MCF 10A (cell line): ENCODE results near the gene COG3. TPM values are rescaled to one million over a fixed set of nuclear protein-coding genes. Genes with fewer than 3 reads are reported as not detected.

Source experiments
- BruUV-seq: library from RNA; stranded (reverse); fragments of 400-500 nt; replicated peaks from 2 replicates; lab custom pipeline; 2021; lab: Mats Ljungman, UMichigan
- CTCF ChIA-PET: fragments of 300-600 bp; sonication (Branson Sonifier 250); formaldehyde crosslinking; extraction: SDS; loops from one replicate; lab custom pipeline; 2021; ENCODE audit warnings: antibody characterized with exemption, inconsistent platforms; lab: Yijun Ruan, JAX
- POLR2A ChIA-PET: fragments of 300-600, 350-650 bp; sonication (Branson Sonifier 250); formaldehyde crosslinking; extraction: SDS; loops from one replicate; lab custom pipeline; 2020; ENCODE audit warnings: antibody characterized with exemption, inconsistent platforms; lab: Yijun Ruan, JAX
- DNase-seq: peaks from one replicate; pipeline ENCODE4 v3.0.0-alpha.2; 2018; ENCODE audit not compliant: unreplicated experiment
- H3K27ac Mint-ChIP-seq: one replicate; pipeline ENCODE4 v1.8.0; 2022; ENCODE audit warnings: mild to moderate bottlenecking, low read depth, mixed read lengths; ENCODE audit not compliant: unreplicated experiment
- H3K27me3 Mint-ChIP-seq: one replicate; pipeline ENCODE4 v1.8.0; 2022; ENCODE audit warnings: mixed read lengths; ENCODE audit not compliant: insufficient read depth, unreplicated experiment
- H3K36me3 Mint-ChIP-seq: one replicate; pipeline ENCODE4 v1.8.0; 2022; ENCODE audit warnings: mild to moderate bottlenecking, moderate library complexity, mixed read lengths; ENCODE audit not compliant: insufficient read depth, unreplicated experiment
- H3K4me1 Mint-ChIP-seq: one replicate; pipeline ENCODE4 v1.8.0; 2022; ENCODE audit warnings: mixed read lengths; ENCODE audit not compliant: insufficient read depth, unreplicated experiment
- H3K4me3 Mint-ChIP-seq: one replicate; pipeline ENCODE4 v1.8.0; 2022; ENCODE audit warnings: mild to moderate bottlenecking, moderate library complexity, mixed read lengths; ENCODE audit not compliant: unreplicated experiment
- H3K9me3 Mint-ChIP-seq: one replicate; pipeline ENCODE4 v1.8.0; 2022; ENCODE audit warnings: mixed read lengths; ENCODE audit not compliant: unreplicated experiment
- CTCF ChIP-seq: fragments of 200-600 bp; IDR thresholded peaks from one replicate; pipeline ENCODE4 v1.8.0; 2022; ENCODE audit warnings: antibody characterized with exemption, mild to moderate bottlenecking; ENCODE audit not compliant: unreplicated experiment
- intact Hi-C: fragments of 100-400 bp; cut with micrococcal nuclease; formaldehyde crosslinking; loops from 2 replicates; pipeline ENCODE4 v1.14.1; 2022
- total RNA-seq: library from RNA; stranded (reverse); gene quantifications from 2 replicates; pipeline ENCODE4 v1.2.3, GENCODE V29; 2022

Gene COG3
- total RNA-seq, 1 experiment from 2014 or later, result 44.1 TPM

DNA sequence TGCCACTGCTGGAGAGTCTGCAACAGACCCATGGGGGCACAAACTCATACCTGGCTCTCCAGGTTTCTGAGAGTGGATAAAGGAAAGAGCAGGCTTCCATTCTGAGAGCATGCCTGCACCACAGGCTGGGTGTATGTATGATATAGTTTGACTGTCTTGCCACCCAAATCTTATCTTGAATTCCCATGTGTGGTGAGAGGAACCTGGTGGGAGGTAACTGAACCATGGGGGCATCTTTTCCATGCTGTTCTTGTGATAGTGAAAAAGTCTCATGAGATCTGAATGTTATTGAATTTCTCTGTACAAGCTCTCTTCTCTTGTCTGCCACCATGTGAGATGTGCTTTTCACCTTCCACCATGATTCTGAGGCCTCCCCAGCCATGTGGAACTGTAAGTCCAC, 100.6 kb downstream of the COG3 start:
- H3K27me3 Mint-ChIP-seq, result peaks cover 12% of the 10 kb centered on the region

GRCh38 chr13:45575146-45575829, 110.5 kb downstream of the COG3 start:
- peak; percentile 3 for DNase-seq
- H3K9me3 Mint-ChIP-seq, result no peaks in the 10 kb centered on the region
- ChIA-PET CTCF (no interaction called here), POLR2A (interaction anchor here (0.6 kb wide), 1 partner anchor 211 kb away, joined by 5 read pairs; no protein-coding TSS in a partner anchor)
- no peaks in the 10 kb centered on the region for H3K4me1 Mint-ChIP-seq
- no peak for TF ChIP-seq CTCF
- H3K27me3 Mint-ChIP-seq, result peaks cover 85% of the 10 kb centered on the region
- no TSS peak for BruUV-seq
- no peak overlapping the region for H3K4me3 Mint-ChIP-seq
- intact Hi-C loops, result no loop called here
- no peaks in the 10 kb centered on the region for H3K36me3 Mint-ChIP-seq
- H3K27ac Mint-ChIP-seq, result no peak overlapping the region

More for the DNA sequence above, 100.6 kb downstream of the COG3 start:
- Mint-ChIP-seq H3K27ac (no peak overlapping the region), H3K4me1 (no peaks in the 10 kb centered on the region), H3K4me3 (no peak overlapping the region), H3K36me3 (no peaks in the 10 kb centered on the region), H3K9me3 (peaks cover 6% of the 10 kb centered on the region)
- ChIA-PET POLR2A (no interaction called here), CTCF (interaction anchor here (0.7 kb wide), 1 partner anchor 780 kb away, joined by 6 read pairs; no protein-coding TSS in a partner anchor)
- BruUV-seq, result no TSS peak
- TF ChIP-seq CTCF, result no peak
- intact Hi-C loops, result no loop called here
- DNase-seq, result no peak

- no peaks in the 10 kb centered on the region for H3K4me1 Mint-ChIP-seq
- intact Hi-C loops, result no loop called here
- H3K27ac Mint-ChIP-seq, result no peak overlapping the region
- no peak for TF ChIP-seq CTCF
- BruUV-seq, result no TSS peak
- no peaks in the 10 kb centered on the region for H3K36me3 Mint-ChIP-seq
- no peaks in the 10 kb centered on the region for H3K9me3 Mint-ChIP-seq
- CTCF ChIA-PET, result no interaction called here
- H3K4me3 Mint-ChIP-seq, result no peak overlapping the region
- DNase-seq, result no peak
- peaks cover 85% of the 10 kb centered on the region for H3K27me3 Mint-ChIP-seq
- POLR2A ChIA-PET, result no interaction called here
Observed at GRCh38 chr13:45575830-45576180, 111.1 kb downstream of the COG3 start.

GRCh38 chr13:45576466-45576865, 111.7 kb downstream of the COG3 start:
- POLR2A ChIA-PET, result interaction anchor here (1.1 kb wide), 1 partner anchor 719 kb away, joined by 3 read pairs; no protein-coding TSS in a partner anchor
- DNase-seq, result no peak
- Mint-ChIP-seq H3K9me3 (no peaks in the 10 kb centered on the region), H3K36me3 (no peaks in the 10 kb centered on the region), H3K4me1 (no peaks in the 10 kb centered on the region), H3K27me3 (peaks cover 78% of the 10 kb centered on the region), H3K27ac (no peak overlapping the region), H3K4me3 (no peak overlapping the region)
- no peak for TF ChIP-seq CTCF
- intact Hi-C loops, result no loop called here
- CTCF ChIA-PET, result interaction anchor here (0.6 kb wide), 1 partner anchor 627 kb away, joined by 3 read pairs; no protein-coding TSS in a partner anchor
- BruUV-seq, result no TSS peak
